ENCODE results near the gene NTN5. TPM values are rescaled to one million over a fixed set of nuclear protein-coding genes. Genes with fewer than 3 reads are reported as not detected.

The NTN5 gene
- total RNA-seq, 8 experiments from 2014 or later, result 0.16 to 1.3 (median 0.50) TPM; not detected in 1

DNA sequence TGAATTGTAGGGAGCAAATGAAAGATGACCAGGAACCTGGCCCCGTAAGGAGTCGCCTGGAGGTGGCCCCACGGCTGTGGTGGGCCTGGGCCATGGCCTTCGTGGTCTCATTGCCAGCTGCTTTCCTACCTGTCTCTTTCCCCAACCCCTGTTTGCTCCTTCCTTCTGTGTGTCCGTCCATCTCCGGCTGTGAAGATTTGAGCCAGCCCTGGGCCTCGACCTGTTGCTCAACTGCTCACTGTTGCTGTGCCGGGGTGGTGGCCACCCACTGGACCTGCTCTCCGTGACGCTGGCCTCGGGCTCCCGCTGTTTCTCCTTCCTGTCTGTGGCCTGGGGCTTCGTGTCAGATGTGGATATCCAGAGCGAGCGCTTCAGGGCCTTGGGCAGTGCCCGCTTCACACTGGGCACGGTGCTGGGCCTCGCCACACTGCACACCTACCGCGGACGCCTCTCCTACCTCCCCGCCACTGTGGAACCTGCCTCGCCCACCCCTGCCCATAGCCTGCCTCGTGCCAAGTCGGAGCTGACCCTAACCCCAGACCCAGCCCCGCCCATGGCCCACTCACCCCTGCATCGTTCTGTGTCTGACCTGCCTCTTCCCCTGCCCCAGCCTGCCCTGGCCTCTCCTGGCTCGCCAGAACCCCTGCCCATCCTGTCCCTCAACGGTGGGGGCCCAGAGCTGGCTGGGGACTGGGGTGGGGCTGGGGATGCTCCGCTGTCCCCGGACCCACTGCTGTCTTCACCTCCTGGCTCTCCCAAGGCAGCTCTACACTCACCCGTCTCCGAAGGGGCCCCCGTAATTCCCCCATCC is 44.1 kb downstream of the NTN5 start:
- H3K27ac ChIP-seq, result peak overlapping the region in 1 of 2 donors; percentile 78
- no peak overlapping the region for H3K4me3 ChIP-seq
- peaks cover 38 to 45% of the 10 kb centered on the region in 2 donors for H3K4me1 ChIP-seq (replicated peaks in 1 of 2)
- ATAC-seq (replicated peaks in 6 of 8), result no peak
- in situ Hi-C loops (cut with MboI; ENCODE audit: low pct_unique_long_range_greater_than_20kb in 2 of 9, low sequenced_read_pairs in 9 of 9, unreplicated experiment in 9 of 9), result loop anchor here in 1 of 9 experiments (25.0 kb wide), 1 partner anchor 334 kb away; the partner anchor contains the start of genes BAX and FTL
- no CpG with 5 or more reads among the region's 34 CpGs for WGBS, 10 experiments

DNA sequence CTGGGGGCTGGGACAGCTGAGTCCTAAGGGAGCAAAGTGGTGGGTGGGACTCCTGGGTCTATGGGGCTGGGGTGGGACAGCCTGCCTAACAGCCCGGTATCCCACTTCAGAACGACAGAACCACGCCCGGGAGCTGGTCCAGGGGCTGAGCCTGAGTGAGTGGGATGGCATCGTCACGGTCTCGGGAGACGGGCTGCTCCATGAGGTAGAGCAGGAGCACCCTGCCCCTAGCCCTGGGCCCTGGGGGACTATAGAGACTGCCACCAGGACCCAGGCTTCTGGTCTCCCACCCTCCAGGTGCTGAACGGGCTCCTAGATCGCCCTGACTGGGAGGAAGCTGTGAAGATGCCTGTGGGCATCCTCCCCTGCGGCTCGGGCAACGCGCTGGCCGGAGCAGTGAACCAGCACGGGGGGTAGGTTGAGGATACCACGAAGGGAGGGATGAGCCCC is 44.9 kb downstream of the NTN5 start:
- in situ Hi-C loops (cut with MboI; ENCODE audit: low pct_unique_long_range_greater_than_20kb in 2 of 9, low sequenced_read_pairs in 9 of 9, unreplicated experiment in 9 of 9), result loop anchor here in 1 of 9 experiments (25.0 kb wide), 1 partner anchor 334 kb away; the partner anchor contains the start of genes BAX and FTL
- no peak for ATAC-seq (replicated peaks in 6 of 8)
- Histone ChIP-seq H3K4me3 (no peak overlapping the region), H3K4me1 (replicated peaks in 1 of 2) (peaks cover 37 to 46% of the 10 kb centered on the region in 2 donors), H3K27ac (no peak overlapping the region)
- WGBS, 10 experiments, result 58 to 98% (median 80%) methylated on average over 2 to 6 of the region's 17 CpGs; no CpG with 5 or more reads in 7 of the 10 experiments

DNA sequence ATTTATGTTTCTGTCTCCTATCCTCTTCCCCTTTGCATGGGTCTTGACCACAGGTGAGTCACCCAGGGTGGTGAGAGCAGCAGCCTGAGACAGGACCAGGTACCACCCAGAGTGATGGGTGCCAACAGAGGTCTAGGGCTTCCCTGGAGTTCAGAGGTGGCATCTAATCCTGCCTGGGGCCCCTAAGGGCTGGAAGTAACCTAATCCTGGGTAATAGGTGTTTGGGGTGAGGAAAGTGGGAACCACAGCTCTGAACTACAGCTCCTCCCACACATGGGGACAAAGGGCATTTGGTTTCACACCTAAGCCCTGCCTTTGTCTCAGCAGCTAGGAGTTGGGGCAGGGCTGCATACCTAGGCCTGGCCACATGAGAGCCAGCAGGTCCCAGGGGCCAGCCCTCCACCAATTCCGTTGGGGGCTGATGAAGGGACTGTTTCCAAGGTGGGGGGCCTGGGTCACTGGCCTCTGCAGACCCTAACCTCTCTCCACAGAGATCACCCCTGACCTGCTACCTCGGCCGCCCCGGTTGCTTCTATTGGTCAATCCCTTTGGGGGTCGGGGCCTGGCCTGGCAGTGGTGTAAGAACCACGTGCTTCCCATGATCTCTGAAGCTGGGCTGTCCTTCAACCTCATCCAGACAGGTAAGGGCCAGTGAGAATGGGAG is 45.5 kb downstream of the NTN5 start:
- WGBS, 10 experiments, result 100% methylated on average over 1 of the region's 6 CpGs; no CpG with 5 or more reads in 9 of the 10 experiments
- ATAC-seq (replicated peaks in 6 of 8), result no peak
- Histone ChIP-seq H3K4me1 (replicated peaks in 1 of 2) (peaks cover 39 to 48% of the 10 kb centered on the region in 2 donors), H3K27ac (no peak overlapping the region), H3K4me3 (no peak overlapping the region)
- in situ Hi-C loops (cut with MboI; ENCODE audit: low pct_unique_long_range_greater_than_20kb in 2 of 9, low sequenced_read_pairs in 9 of 9, unreplicated experiment in 9 of 9), result loop anchor here in 1 of 9 experiments (25.0 kb wide), 1 partner anchor 335 kb away; the partner anchor contains the start of genes BAX and FTL

DNA sequence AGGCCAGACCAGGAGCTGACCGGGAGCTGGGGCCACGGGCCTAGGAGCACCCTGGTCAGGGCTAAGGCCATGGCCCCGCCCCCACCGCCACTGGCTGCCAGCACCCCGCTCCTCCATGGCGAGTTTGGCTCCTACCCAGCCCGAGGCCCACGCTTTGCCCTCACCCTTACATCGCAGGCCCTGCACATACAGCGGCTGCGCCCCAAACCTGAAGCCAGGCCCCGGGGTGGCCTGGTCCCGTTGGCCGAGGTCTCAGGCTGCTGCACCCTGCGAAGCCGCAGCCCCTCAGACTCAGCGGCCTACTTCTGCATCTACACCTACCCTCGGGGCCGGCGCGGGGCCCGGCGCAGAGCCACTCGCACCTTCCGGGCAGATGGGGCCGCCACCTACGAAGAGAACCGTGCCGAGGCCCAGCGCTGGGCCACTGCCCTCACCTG is 46.9 kb downstream of the NTN5 start:
- Histone ChIP-seq H3K27ac (no peak overlapping the region), H3K4me3 (peak overlapping the region in 1 of 5 donors; percentile 51), H3K4me1 (replicated peaks in 1 of 2) (peaks cover 25 to 34% of the 10 kb centered on the region in 2 donors)
- in situ Hi-C loops (cut with MboI; ENCODE audit: low pct_unique_long_range_greater_than_20kb in 2 of 9, low sequenced_read_pairs in 9 of 9, unreplicated experiment in 9 of 9), result loop anchor here in 1 of 9 experiments (25.0 kb wide), 1 partner anchor 336 kb away; the partner anchor contains the start of genes BAX and FTL
- ATAC-seq (replicated peaks in 6 of 8), result no peak
- WGBS, 10 experiments, result 92 to 95% methylated on average over 6 to 22 of the region's 30 CpGs; no CpG with 5 or more reads in 8 of the 10 experiments

DNA sequence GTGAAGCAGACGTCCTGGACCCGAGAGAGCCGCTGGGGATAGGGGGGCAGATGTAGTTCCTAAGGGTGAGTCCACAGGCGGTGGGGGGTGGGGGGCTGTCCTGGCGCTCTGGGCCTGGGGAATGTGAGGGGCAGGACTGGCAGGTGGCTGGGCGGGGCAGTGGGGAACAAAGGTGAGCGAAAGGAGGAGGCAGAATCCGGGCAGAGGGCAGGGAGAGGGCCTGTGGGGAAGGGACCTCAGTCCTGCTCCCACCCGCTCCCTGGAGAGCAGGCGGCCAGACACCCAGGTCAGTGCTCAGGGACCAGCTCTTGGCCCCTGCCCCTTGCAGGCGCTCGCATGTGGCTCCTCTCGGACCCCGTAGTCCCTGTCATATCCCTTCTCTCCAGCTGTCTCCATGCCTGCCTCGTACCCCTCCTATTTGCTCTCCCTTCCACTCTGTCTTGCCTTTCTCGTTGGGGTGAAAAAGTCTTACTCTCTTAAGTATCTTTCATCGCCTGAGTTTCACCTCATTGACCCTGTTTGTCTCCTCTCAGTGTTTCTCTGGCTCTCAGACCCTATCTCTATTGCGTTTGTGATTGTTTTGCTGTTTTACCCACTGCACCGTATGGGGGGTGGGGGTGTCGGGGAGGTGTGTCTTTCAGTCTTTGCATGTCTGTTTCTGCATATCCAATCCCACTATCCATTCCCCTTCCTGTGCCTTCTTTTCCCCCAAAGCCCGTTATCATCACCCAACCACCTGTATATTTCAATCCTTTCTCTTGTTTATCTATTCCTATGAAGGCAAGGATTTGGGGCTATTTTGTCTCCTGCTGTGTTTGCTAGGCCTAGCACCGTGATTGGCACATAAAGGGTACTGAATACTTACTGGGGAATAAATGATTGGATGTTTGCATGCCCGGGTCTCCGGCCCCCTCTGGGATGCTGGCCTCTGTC is 47.8 kb downstream of the NTN5 start:
- H3K27ac ChIP-seq, result no peak overlapping the region

DNA sequence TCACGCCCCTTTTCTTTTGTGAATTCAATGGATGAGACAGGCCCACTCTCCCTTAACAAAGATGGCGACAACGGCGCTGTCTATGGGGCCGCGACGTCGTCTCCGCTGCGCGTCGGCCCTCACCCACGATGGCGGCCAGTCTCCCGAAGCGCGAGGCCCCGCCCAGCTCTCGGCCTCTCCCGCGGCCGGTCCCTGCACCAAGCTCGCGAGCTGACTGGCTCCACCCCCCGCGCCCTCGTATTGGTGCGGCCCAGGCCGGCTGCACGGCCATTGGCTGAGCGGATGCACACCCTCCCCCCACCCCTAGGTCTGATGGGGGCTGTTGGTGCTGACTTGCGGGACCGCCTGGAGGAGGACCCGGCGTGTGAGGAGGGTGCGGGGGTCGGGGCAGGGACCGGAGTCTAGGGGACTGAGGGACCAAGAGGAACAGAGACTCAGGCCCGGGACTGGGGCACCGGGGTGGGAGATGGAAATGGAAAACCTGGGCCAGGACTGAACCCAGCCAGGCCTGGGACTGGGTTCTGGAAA is 48.7 kb downstream of the NTN5 start:
- in situ Hi-C loops (cut with MboI; ENCODE audit: low pct_unique_long_range_greater_than_20kb in 2 of 9, low sequenced_read_pairs in 9 of 9, unreplicated experiment in 9 of 9), result no loop called here
- H3K4me3 ChIP-seq, result peak overlapping the region; percentile 43 to 54 (median 49)
- ATAC-seq (replicated peaks in 6 of 8), result peak; percentile 68 to 80 (median 77)
- peaks cover 12 to 16% of the 10 kb centered on the region in 2 donors for H3K4me1 ChIP-seq (replicated peaks in 1 of 2)
- 0 to 2% (median 2%) methylated on average over 1 to 10 of the region's 40 CpGs; no CpG with 5 or more reads in 7 of the 10 experiments for WGBS, 10 experiments
- peak overlapping the region; percentile 93 to 97 for H3K27ac ChIP-seq

More for the DNA sequence above, 47.8 kb downstream of the NTN5 start:
- no peak for ATAC-seq (replicated peaks in 6 of 8)
- H3K4me1 ChIP-seq (replicated peaks in 1 of 2), result peaks cover 16 to 25% of the 10 kb centered on the region in 2 donors
- in situ Hi-C loops (cut with MboI; ENCODE audit: low pct_unique_long_range_greater_than_20kb in 2 of 9, low sequenced_read_pairs in 9 of 9, unreplicated experiment in 9 of 9), result loop anchor here in 1 of 9 experiments (25.0 kb wide), 1 partner anchor 337 kb away; the partner anchor contains the start of genes BAX and FTL
- 31 to 83% (median 63%) methylated on average over 2 to 12 of the region's 24 CpGs; no CpG with 5 or more reads in 1 of the 10 experiments for WGBS, 10 experiments
- H3K4me3 ChIP-seq, result peak overlapping the region; percentile 43 to 54 (median 49)

DNA sequence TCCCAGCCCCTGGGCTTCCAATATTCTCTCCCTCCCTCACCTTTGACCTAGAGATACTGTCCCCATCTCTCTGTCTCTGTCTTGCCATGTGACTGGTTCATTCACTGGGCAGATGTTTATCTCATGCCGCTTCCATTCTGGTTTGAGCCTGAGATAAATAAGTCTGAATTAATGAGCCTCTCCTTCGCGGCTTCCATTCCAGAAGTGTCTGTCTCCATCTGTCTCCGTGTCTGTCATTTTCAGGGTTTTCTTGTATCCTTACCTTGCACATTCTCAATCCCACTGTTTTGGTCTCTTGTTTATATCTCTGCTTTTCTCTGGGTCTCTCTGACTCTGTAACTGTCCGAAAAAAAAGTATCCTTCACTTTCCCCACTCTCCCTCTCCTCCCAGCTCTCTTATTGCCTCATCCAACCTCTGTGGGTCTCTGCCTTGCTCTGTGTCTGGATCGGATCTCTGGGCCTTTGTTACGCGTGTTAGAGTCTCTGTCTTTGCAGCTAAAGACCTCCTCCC is 49.2 kb downstream of the NTN5 start:
- peak in 4 of 8 experiments; percentile 3 to 12 (median 5) for ATAC-seq (replicated peaks in 6 of 8)
- 2 to 27% (median 7%) methylated on average over 1 to 8 of the region's 8 CpGs for WGBS, 10 experiments
- Histone ChIP-seq H3K4me3 (peak overlapping the region; percentile 30 to 51 (median 35)), H3K27ac (peak overlapping the region; percentile 93 to 97), H3K4me1 (replicated peaks in 1 of 2) (peaks cover 12 to 15% of the 10 kb centered on the region in 2 donors)
- in situ Hi-C loops (cut with MboI; ENCODE audit: low pct_unique_long_range_greater_than_20kb in 2 of 9, low sequenced_read_pairs in 9 of 9, unreplicated experiment in 9 of 9), result no loop called here

DNA sequence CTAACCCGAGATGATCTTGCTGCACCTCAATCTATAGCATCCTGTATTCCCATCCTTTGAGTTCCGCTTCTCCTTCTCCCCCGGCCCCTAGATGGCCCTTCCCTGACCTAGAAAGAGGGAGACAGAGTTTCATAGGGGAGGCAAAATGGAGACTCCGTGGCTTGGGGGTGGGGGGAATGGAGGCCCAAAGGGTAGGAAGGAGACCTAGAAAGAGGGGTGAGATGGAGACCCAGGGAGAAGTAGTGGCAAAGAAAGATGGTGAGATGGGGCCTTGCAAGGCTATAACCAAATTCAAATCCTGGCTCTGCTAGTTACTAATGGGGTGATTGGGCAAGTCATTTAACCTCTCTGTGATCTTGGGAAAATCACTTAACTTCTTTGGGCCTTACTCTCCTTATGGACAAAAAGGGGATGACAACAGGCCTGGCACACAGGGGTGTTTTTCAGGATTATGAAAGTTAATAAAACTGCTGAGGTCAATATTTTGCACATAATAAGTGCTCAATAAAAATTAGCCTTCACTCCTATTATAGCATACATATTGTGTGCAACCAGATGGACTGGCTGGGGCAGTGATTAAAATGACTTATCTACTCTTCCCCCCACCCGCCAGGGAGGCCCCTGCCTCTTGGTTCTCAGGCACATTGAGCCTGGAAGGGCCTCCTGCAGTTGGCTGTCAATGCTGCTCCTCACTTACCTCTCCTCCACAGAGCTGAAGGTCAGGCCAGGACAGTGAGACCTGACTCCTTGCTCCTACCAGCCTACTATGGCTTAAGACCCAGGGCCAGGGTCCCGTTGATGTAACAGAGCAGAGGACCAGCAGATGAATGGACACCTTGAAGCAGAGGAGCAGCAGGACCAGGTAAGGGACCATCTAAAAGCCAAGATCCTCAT is 52.9 kb downstream of the NTN5 start:
- Histone ChIP-seq H3K27ac (peak overlapping the region; percentile 87), H3K4me1 (replicated peaks in 1 of 2) (peaks cover 22 to 27% of the 10 kb centered on the region in 2 donors), H3K4me3 (peak overlapping the region; percentile 38 to 80 (median 42))
- WGBS, 10 experiments, result 0 to 100% (median 67%) methylated on average over 1 to 4 of the region's 6 CpGs; no CpG with 5 or more reads in 4 of the 10 experiments
- in situ Hi-C loops (cut with MboI; ENCODE audit: low pct_unique_long_range_greater_than_20kb in 2 of 9, low sequenced_read_pairs in 9 of 9, unreplicated experiment in 9 of 9), result no loop called here
- no peak for ATAC-seq (replicated peaks in 6 of 8)

DNA sequence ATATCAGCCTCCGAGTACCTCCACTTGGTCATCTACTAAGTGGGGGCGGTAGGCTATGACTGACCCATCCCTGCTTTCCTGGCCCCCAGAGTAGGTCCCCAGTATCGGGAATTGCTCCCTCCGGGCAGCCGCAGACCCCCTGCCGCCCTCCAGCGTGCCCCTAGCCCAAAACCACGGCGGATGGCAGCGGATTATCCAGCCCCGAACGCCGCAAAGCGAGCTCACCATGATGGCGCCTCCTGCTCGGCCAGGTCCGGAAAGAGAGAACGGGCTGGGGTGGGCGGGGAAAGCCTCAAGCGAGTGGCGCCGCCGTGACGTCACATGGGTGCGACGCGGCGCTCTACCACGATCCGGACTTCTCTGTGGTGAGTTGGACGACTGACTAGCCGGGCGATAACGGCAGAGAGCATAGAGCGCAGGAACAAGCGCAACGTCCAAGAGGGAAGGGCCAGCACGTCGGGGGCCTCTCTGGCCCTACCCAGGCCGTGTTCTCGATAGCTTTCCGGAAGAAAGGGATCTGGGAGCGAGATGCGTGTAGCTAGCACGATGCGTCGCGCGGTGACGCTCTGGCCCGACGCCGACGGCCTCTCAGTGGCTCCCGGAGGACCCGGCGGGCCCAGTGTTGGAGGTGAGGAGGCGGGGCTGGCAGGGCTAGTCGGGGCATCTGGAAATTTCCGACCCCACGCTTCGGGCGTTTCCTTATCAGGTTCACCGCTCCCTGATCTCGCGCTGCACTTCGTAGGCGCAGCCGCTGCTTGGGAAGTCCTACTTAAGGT is 53.7 kb downstream of the NTN5 start, which contains the start of the genes RPL18 and SPHK2:
Gene RPL18, minus strand, starts transcription at position 263 of the 776 bp plus-strand sequence. Its CDS starts 35 bp downstream, at position 228.
Gene SPHK2, plus strand, starts transcription at position 591 of the 776 bp plus-strand sequence. CDS start 1,009 bp downstream, outside the sequence.
- Histone ChIP-seq H3K27ac (peak within 1 kb of the TSS; percentile 87), H3K4me3 (peak within 1 kb of the TSS; percentile 65 to 80 (median 78)), H3K4me1 (replicated peaks in 1 of 2) (peaks cover 22 to 34% of the 10 kb centered on the region in 2 donors)
- in situ Hi-C loops (cut with MboI; ENCODE audit: low pct_unique_long_range_greater_than_20kb in 2 of 9, low sequenced_read_pairs in 9 of 9, unreplicated experiment in 9 of 9), result no loop called here
- ATAC-seq (replicated peaks in 6 of 8), result peak; percentile 73 to 86 (median 80)
- 0 to 1% (median 0%) methylated on average over 1 to 13 of the region's 69 CpGs; no CpG with 5 or more reads in 5 of the 10 experiments for WGBS, 10 experiments

DNA sequence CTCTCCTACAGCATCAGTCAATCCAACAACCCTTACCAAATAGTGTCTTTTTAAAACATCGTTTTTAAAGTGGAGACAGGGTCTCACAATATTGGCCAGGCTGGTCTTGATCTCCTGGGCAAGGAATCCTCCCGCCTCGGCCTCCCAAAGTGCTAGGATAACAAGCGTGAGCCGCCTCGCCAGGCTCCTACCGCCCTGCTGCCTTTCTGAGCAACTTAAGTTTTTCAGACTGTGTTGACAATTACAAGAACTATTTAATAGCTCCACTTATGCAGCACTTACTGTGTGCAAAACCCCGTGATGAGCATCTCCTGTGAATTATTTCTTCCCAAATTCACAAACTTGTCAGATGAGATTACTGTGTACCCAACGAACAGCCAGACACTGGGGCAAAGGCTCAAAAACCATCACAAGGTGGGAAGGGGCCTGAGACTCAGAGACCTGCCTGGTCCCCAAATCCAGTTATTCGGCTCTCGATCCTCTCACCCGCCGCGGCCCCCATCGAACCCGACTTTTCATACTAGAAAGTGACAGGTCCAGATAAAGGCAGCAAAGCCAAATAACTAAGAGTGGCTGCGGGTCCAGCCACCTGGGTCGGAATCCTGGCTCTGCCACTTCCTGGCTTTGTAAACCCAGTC is 54.4 kb downstream of the NTN5 start:
- no peak for ATAC-seq (replicated peaks in 6 of 8)
- in situ Hi-C loops (cut with MboI; ENCODE audit: low pct_unique_long_range_greater_than_20kb in 2 of 9, low sequenced_read_pairs in 9 of 9, unreplicated experiment in 9 of 9), result no loop called here
- WGBS, 10 experiments, result 0 to 5% (median 0%) methylated on average over 2 to 17 of the region's 18 CpGs
- Histone ChIP-seq H3K4me1 (replicated peaks in 1 of 2) (peaks cover 22 to 36% of the 10 kb centered on the region in 2 donors), H3K27ac (peak overlapping the region; percentile 56 to 84), H3K4me3 (peak overlapping the region; percentile 65 to 80 (median 78))
